ENCODE results near the gene NANOS1. TPM values are rescaled to one million over a fixed set of nuclear protein-coding genes. Genes with fewer than 3 reads are reported as not detected.
A peak's percentile ranks its signal among the peaks of the same experiment; 100 is the strongest.
"Not testable (repeated sequence)": the region's sequence is repeated elsewhere in the genome, so short reads cannot be mapped to it uniquely, and the experiment has no call there.

NANOS1 gene
- polyA plus RNA-seq, 3 donors = 2.5 to 4.4 (median 3.1) TPM

- no peak for DNase-seq
Measured at GRCh38 chr10:119003572-119004289, 25.8 kb upstream of the NANOS1 start.

GRCh38 chr10:119005362-119006043 is 24.0 kb upstream of the NANOS1 start:
- no peak for DNase-seq

DNA sequence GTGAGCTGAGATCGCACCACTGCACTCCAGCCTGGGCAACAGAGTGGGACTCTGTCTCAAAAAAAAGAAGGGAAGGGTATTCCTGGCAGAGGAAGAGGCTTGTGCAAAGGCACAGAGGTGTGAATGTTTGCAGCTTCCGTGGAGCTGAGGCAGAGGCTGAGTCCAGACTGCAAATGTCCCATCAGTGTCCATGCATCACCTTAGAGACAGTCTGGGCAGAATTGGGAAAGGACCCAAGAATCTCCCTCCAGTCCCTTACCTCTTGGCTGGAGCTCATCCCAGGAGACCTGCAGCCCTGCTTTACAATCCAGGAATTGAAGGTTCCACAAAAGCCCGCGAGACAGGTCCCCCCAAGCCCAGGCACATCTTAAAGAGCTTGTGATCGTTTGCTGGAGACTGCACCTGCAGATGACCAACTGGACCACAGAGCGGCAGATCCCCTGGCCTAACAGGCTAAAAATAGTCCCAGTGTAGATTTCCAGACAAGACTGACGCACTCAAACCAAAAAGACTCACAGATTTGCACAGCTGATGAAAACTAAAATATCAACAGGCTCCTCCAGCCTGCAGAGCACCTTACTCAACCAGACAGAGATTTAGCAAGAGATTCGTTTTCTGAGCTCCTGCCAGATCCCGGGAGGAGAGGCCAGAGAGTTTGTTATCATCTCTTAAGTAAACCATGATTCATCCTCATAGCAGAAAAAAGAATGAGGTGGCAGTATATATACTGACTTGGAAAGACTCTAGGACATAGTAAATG is 22.9 kb upstream of the NANOS1 start:
- DNase-seq = no peak

GRCh38 chr10:119007211-119007574 is 22.3 kb upstream of the NANOS1 start:
- DNase-seq = no peak

DNA sequence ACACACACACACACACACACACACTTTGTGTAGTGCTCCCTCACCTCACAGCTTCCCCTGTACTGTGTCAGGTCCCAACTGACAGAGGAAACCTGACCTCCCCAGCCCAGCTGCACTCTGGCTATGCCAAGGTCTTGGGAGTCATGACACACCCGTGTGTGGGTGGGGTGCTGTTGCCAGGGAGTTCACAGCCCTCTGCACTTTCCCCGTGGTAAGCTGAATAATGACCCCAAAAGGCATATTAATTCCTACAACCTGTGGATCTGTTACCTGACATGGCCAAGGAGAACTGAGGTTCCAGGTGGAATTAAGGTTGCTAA is 8.9 kb upstream of the NANOS1 start:
- no peak for DNase-seq

DNA sequence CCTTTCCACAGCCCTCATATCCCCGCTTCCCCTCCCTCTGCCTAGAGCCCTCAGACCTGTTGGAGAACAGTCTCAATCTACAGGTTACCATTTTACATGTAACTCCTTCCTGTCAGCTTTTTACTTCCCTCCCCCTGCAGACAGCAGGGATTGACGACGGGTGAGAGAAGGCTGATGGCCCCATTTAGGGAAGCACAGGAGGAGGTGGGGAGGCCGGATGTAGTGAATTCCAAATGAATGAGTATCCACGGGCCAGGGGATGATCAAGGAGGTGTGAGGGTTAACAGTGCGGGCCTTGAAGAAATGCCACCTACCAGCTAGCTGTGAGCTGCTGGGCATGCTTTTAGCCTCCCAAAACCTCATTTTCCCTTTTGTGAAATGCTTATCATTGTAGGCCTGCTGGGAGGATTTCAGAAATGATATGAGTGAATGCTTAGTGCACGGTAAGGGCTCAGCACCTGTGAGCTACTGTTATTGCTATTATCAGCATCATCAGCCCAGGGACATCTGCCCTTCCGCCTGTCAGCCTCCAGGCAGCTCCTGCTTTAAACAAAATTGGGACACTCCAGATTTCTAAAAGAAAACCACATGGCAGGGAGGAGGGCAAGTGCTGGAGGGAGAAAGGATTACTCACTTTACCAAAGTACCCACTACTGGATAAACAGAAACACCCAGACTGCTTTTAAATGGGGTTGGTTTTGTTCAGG is 6.5 kb upstream of the NANOS1 start:
- DNase-seq = no peak

- DNase-seq = no peak
Measured at GRCh38 chr10:119023553-119023868, 6.0 kb upstream of the NANOS1 start.

DNA sequence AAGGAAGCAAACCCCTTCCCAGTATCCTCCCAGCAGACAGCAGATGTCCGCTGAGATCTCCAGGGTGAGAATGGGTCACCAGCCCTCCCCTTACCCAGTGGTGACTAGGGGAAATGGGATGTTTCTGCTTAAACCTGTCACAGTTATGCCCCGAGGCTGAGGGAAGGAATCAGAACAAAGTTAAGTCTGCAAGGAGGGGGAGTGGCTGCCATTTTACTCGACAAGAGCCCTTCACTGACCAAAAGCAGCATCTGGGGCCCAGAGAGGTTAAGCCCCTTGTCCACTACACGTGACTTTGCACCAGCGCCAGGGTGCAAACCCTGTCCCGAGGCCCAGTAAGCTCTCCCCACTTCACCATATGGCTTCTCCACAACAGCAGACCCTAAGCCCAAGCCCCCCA is 4.6 kb upstream of the NANOS1 start:
- no peak for DNase-seq

- peak; percentile 19 for DNase-seq
Measured at GRCh38 chr10:119025336-119025735, 4.2 kb upstream of the NANOS1 start.

DNA sequence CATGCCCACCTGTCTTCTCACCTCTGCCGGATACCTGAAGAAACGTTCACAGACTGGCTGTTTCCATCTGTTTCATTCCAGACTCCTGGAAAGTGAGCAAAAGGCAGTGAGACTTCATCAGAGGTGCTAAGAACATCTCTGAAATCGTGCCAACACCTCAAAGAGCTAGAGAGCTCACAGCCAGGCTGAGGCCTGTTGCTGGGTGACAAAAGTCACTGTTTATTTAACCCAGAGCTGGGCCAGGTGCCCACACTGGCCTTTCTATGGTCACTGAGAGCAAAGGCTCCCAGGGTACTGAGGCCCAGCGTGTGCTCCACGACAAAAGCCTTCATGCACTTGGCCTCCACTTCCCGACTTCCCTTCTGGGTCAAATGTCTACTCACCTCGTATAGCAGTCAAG is 3.7 kb upstream of the NANOS1 start:
- DNase-seq = no peak

DNA sequence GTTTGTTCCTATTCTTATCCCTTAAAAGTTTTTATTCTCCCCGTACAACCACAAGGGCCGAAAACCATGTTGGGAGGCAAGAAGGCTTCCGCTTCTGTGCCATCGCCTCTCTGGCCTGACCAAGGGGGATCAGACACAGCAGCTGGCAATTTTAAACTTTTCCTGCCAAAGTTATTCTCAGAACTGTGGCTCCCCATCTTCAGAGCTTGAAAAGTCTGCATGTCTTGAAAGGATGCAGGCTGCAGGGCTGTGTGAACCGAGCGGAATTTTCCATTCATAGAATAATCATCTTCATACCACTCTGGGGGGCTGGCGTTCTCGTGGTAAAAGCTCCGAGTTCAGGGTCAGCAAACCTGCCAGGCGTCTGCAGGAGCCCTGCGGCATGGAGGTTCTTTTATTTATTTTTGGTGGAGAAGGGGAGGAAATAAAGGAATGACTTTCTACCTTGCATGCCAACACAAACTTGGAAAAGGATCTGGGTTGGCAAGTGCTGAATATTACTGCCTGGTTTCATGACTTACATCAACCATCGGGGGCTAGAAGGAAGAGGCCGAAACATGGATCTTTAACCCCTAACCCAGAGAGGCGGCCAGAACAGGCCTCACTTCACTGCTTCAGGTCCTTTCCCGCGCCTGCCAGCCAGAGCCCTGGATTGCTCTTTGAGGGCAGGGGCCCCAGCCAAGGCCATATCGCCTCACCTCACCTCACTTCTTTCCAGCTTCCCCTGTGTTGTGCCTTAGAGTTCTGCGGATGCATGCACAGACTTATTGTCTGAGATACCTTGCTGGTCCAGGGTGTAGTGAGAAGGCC is 3.0 kb upstream of the NANOS1 start:
- DNase-seq = no peak

DNA sequence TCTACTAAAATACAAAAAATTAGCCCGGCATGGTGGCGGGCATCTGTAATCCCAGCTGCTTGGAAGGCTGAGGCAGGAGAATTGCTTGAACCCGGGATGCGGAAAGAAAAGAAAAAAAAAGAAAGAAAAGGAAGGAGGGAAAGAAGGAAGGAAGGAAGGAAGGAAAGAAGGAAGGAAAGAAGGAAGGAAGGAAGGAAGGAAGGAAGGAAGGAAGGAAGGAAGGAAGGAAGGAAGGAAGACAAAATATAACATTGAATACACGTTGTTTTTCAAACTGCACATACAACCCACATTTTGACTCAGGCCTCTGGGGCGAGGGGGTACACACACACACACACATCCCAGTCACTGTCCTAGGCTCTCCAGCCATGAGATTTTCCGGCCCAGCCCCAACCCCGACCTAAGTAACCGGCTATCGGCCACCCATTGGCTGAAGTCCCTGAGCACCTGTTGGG is 1.0 kb upstream of the NANOS1 start:
- DNase-seq = not testable (repeated sequence)

DNA sequence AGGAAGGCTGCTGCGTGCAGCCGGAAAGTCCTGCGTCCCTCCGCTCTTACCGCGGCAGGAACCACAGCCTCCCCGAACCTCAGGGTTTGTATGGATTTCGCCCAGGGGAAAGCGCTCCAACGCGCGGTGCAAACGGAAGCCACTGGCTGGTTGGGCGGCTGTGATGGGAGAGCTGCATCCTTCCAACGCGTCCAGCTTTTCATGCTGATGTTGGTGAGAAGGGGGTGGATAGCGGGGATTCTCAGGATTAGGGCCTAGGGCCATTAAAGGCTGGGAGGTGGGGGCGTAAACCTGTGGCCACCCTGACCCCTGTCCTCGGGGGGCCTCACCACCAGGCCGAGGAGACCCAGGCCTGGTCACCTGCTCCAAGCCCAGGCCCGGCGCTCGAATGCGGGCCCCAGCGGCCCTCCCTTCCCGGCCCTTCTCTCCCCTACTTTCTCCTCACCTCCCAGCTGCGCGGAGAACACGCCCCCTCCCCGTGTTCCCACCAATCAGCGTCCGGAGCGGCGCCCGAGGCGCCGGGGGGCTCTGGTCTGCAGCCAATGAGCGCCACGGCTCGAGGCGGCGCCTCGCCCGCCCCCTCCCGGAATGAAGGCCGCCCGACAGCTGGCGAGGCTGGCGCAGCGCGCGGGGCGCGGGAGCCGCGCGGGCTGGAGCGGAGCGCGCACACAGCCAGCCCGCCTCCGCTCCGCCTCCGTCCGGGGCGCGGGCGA is 458 bp upstream of the NANOS1 start:
- peak; percentile 87 for DNase-seq

GRCh38 chr10:119030421-119031250 is 1.1 kb downstream of the NANOS1 start:
- DNase-seq = peak; percentile 43

DNA sequence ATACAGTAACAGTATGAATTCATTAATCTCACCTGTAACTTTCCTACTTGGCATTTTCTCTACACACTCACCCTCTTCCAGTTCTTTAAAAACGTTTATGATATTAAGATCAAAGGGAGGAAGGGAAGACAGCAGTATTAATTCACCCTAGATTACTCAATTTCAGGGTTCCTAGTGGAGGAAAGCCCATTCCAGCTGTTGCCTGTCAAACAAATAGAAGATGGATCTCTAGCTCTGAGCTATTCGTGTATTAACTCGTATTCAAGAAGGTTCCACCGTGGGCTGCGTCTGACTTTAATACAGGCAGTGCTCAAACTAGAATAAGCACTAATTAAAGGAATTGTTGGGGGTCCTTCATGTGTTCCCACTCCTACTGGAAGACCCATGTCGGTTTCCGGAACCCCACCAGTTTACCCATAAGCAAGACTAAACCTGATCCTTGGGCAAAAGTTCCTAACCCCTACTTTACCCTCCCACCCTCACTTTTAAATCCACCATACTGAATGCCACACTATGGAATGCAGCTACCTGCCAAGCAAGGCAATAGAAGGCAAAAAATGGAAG is 2.1 kb downstream of the NANOS1 start:
- DNase-seq = no peak

GRCh38 chr10:119039161-119039560 is 9.6 kb downstream of the NANOS1 start:
- DNase-seq = no peak

DNA sequence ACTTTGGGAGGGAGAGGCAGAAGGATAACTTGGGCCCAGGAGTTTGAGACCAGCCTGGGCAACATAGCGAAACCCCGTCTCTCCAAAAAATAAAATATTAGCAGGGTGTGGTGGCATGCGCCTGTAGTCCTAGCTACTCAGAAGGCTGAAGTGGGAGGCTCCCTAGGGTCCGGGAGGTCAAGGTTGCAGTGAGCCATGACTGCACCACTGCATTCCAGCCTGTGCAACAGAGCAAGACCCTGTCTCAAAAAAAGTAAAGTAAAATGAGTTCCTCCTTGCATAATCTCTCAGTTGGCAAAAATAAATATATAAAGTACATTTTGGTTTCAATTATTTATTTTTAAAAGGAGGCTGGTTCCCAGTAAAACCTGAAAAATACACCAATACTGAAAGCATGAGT is 11.8 kb downstream of the NANOS1 start:
- DNase-seq = peak; percentile 19

GRCh38 chr10:119042169-119042568 is 12.7 kb downstream of the NANOS1 start:
- DNase-seq = no peak

GRCh38 chr10:119045561-119045960 is 16.0 kb downstream of the NANOS1 start:
- DNase-seq = no peak

- no peak for DNase-seq
Measured at GRCh38 chr10:119049361-119049760, 19.8 kb downstream of the NANOS1 start.
